Measurements from ENCODE around the gene CDK5. TPM values are rescaled to one million over a fixed set of nuclear protein-coding genes. Genes with fewer than 3 reads are reported as not detected.

The CDK5 gene
- total and polyA plus RNA-seq, 2 of the 13 experiments (the other 11 are each of a cell fraction or from before 2014, with no cell fraction given): 16.4 to 21.3 TPM

DNA sequence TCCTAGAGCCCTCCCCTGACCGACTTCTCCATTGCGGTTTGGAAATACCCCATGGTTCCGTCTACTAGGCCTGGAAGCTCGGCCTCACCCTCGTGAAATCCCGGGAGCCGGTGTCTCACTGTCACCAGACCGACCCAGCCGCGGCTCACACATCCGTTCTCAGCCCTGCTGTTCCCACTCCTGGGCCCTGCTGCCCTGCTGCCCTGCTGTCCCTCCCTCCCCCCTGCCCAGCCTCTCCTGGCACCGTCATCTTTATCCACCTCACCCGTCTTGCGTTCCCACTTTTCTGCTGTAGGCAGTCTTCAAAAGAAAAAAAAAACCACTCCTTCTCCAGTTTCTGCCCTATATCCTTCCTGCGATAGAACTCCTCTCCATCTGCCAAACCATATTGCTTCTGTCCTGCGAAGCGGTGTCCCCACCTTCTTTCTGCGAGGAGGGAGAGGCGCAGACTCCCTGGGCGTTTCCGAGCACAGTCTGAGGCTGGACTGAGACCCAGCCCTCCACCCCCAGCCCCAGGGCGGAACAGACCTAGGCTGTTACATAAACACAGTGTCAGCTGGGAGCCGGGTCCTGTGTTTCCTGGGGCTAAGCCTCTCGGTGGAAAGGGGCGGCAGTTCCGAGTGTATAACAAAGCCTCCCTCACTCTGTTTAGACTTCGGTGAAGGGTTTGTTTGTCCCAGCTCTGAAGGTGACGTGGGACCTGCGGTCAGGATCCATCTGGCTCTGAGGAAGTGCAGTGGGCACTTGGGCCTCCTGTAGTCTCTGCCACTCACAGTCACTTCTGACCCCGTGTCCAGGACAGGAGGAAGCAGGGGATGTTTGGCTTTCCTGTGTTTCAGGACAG, 31.4 kb upstream of the CDK5 start (continued):
- TF ChIP-seq, protein P1, sequence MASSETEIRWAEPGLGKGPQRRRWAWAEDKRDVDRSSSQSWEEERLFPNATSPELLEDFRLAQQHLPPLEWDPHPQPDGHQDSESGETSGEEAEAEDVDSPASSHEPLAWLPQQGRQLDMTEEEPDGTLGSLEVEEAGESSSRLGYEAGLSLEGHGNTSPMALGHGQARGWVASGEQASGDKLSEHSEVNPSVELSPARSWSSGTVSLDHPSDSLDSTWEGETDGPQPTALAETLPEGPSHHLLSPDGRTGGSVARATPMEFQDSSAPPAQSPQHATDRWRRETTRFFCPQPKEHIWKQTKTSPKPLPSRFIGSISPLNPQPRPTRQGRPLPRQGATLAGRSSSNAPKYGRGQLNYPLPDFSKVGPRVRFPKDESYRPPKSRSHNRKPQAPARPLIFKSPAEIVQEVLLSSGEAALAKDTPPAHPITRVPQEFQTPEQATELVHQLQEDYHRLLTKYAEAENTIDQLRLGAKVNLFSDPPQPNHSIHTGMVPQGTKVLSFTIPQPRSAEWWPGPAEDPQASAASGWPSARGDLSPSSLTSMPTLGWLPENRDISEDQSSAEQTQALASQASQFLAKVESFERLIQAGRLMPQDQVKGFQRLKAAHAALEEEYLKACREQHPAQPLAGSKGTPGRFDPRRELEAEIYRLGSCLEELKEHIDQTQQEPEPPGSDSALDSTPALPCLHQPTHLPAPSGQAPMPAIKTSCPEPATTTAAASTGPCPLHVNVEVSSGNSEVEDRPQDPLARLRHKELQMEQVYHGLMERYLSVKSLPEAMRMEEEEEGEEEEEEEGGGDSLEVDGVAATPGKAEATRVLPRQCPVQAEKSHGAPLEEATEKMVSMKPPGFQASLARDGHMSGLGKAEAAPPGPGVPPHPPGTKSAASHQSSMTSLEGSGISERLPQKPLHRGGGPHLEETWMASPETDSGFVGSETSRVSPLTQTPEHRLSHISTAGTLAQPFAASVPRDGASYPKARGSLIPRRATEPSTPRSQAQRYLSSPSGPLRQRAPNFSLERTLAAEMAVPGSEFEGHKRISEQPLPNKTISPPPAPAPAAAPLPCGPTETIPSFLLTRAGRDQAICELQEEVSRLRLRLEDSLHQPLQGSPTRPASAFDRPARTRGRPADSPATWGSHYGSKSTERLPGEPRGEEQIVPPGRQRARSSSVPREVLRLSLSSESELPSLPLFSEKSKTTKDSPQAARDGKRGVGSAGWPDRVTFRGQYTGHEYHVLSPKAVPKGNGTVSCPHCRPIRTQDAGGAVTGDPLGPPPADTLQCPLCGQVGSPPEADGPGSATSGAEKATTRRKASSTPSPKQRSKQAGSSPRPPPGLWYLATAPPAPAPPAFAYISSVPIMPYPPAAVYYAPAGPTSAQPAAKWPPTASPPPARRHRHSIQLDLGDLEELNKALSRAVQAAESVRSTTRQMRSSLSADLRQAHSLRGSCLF (CRISPR knock-in tag; IDR thresholded peaks at IDR 0.05; ENCODE audit: borderline replicate concordance): no peak
- no peak for TF ChIP-seq NFE2L1 (CRISPR knock-in tag; IDR thresholded peaks at IDR 0.05; ENCODE audit: borderline replicate concordance)
- TF ChIP-seq FOXP1 (IDR thresholded peaks at IDR 0.05): no peak
- TF ChIP-seq FOXP1 (CRISPR knock-in tag; IDR thresholded peaks at IDR 0.05): peak; percentile 26; the same call in 1 of the 2 replicates
- TF ChIP-seq, protein P2, sequence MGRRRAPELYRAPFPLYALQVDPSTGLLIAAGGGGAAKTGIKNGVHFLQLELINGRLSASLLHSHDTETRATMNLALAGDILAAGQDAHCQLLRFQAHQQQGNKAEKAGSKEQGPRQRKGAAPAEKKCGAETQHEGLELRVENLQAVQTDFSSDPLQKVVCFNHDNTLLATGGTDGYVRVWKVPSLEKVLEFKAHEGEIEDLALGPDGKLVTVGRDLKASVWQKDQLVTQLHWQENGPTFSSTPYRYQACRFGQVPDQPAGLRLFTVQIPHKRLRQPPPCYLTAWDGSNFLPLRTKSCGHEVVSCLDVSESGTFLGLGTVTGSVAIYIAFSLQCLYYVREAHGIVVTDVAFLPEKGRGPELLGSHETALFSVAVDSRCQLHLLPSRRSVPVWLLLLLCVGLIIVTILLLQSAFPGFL (CRISPR knock-in tag; IDR thresholded peaks at IDR 0.05): no peak
- TF ChIP-seq JUND (CRISPR knock-in tag; IDR thresholded peaks at IDR 0.05): no peak
- TF ChIP-seq ZNF572 (CRISPR knock-in tag; IDR thresholded peaks at IDR 0.05): no peak
- no peak for TF ChIP-seq ZFP36L1 (CRISPR knock-in tag; IDR thresholded peaks at IDR 0.05)
- TF ChIP-seq KAT2B (IDR thresholded peaks at IDR 0.05; ENCODE audit: borderline replicate concordance, low read depth, low read length): no peak
- TF ChIP-seq ZNF792 (CRISPR knock-in tag; IDR thresholded peaks at IDR 0.05): peak; percentile 61; the same call in 1 of the 2 replicates
- TF ChIP-seq, protein P3, sequence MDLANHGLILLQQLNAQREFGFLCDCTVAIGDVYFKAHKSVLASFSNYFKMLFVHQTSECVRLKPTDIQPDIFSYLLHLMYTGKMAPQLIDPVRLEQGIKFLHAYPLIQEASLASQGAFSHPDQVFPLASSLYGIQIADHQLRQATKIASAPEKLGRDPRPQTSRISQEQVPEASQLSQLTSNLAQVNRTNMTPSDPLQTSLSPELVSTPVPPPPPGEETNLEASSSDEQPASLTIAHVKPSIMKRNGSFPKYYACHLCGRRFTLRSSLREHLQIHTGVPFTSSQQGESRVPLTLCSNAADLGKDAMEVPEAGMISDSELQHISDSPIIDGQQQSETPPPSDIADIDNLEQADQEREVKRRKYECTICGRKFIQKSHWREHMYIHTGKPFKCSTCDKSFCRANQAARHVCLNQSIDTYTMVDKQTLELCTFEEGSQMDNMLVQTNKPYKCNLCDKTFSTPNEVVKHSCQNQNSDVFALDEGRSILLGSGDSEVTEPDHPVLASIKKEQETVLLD (CRISPR knock-in tag; IDR thresholded peaks at IDR 0.05; ENCODE audit: low read depth): 0 out of 2 replicates have a peak, but pooled peaks have one; percentile 13
- no peak for TF ChIP-seq ZMAT3 (CRISPR knock-in tag; conservative IDR thresholded peaks at IDR 0.05)
- TF ChIP-seq EZH2 (conservative IDR thresholded peaks at IDR 0.05; ENCODE audit: low read depth, low read length): no peak
- no peak for TF ChIP-seq ZNF589 (CRISPR knock-in tag; conservative IDR thresholded peaks at IDR 0.05)
- TF ChIP-seq RFX1 (IDR thresholded peaks at IDR 0.05): no peak
- no peak for TF ChIP-seq ZNF446 (CRISPR knock-in tag; IDR thresholded peaks at IDR 0.05)
- TF ChIP-seq SUZ12 (IDR thresholded peaks at IDR 0.05; ENCODE audit: low read depth, low read length): no peak
- no peak; the same call in 1 of the 2 replicates for TF ChIP-seq KMT2B (CRISPR knock-in tag; IDR thresholded peaks at IDR 0.05)
- TF ChIP-seq DMAP1 (CRISPR knock-in tag; IDR thresholded peaks at IDR 0.05): 0 out of 2 replicates have a peak, but pooled peaks have one; percentile 26
- no peak for TF ChIP-seq ZNF644 (CRISPR knock-in tag; IDR thresholded peaks at IDR 0.05; ENCODE audit: low read depth)
- TF ChIP-seq ZSCAN29 (CRISPR knock-in tag; conservative IDR thresholded peaks at IDR 0.05): no peak
- TF ChIP-seq, protein P4, sequence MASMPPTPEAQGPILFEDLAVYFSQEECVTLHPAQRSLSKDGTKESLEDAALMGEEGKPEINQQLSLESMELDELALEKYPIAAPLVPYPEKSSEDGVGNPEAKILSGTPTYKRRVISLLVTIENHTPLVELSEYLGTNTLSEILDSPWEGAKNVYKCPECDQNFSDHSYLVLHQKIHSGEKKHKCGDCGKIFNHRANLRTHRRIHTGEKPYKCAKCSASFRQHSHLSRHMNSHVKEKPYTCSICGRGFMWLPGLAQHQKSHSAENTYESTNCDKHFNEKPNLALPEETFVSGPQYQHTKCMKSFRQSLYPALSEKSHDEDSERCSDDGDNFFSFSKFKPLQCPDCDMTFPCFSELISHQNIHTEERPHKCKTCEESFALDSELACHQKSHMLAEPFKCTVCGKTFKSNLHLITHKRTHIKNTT (CRISPR knock-in tag; IDR thresholded peaks at IDR 0.05): no peak

Data from HepG2 (cell line).